Heart right ventricle (tissue), 16 donors: ENCODE data around the gene ABLIM2. TPM values are rescaled to one million over a fixed set of nuclear protein-coding genes. Genes with fewer than 3 reads are reported as not detected.

ENCODE experiments used
- ATAC-seq, 8 donors: fragments of 200-7000 bp; cut with Tn5 transposase; one replicate each; pipeline ENCODE4 v1.9.1; 2020; ENCODE audit warnings: mild to moderate bottlenecking in 8 of 8, moderate library complexity in 8 of 8, moderate number of reproducible peaks in 1 of 8
- DNase-seq, 2 donors: peaks; one replicate each; pipeline ENCODE4 v3.0.0-alpha.2; 2020
- H3K27ac ChIP-seq, 10 donors: fragments of 200-600 bp; sonication (generic) in 2 of 10; one replicate each; pipeline versions ENCODE4 v1.5.0 to v1.8.0; 2020 to 2022; ENCODE audit warnings: mild to moderate bottlenecking in 3 of 10
- H3K27me3 ChIP-seq, 7 donors: fragments of 200-600 bp; one replicate each; pipeline ENCODE4 v1.8.0; 2021 to 2022; ENCODE audit warnings: mild to moderate bottlenecking in 2 of 7
- H3K36me3 ChIP-seq, 9 donors: fragments of 200-600 bp; sonication (generic) in 1 of 9; one replicate each; pipeline versions ENCODE4 v1.5.0 to v1.8.0; 2020 to 2022; ENCODE audit warnings: mild to moderate bottlenecking in 2 of 9
- H3K4me1 ChIP-seq, 9 donors: fragments of 200-600 bp; sonication (generic) in 1 of 9; one replicate each; pipeline versions ENCODE4 v1.5.0 to v1.8.0; 2020 to 2022; ENCODE audit warnings: mild to moderate bottlenecking in 4 of 9
- H3K4me3 ChIP-seq, 10 donors: fragments of 200-600 bp; sonication (generic) in 2 of 10; one replicate each; pipeline versions ENCODE4 v1.5.0 to v1.8.0; 2020 to 2022; ENCODE audit warnings: mild to moderate bottlenecking in 7 of 10, moderate library complexity in 2 of 10
- H3K9me3 ChIP-seq, 11 donors: fragments of 200-600 bp in 10 of 11; sonication (generic) in 2 of 11; one replicate each; pipeline versions ENCODE4 v1.5.0 to v1.8.0; 2013 to 2022; ENCODE audit warnings: mild to moderate bottlenecking in 2 of 11, control low read depth in 1 of 11, moderate library complexity in 1 of 11
- CTCF ChIP-seq, 9 donors: fragments of 200-600 bp; sonication (generic) in 2 of 9; IDR thresholded peaks; one replicate each; pipeline versions ENCODE4 v1.5.0 to v1.8.0; 2021 to 2022; ENCODE audit warnings: antibody characterized with exemption in 9 of 9, mild to moderate bottlenecking in 5 of 9, moderate library complexity in 1 of 9
- WGBS, 2 donors: extraction: QIAGEN DNeasy Blood & Tissue Kit; methylation state at CpG; one replicate each; pipeline ENCODE4 v1.1.7; 2013; ENCODE audit warnings: inconsistent platforms in 1 of 2; 5-methylcytosine and 5-hydroxymethylcytosine counted together
- intact Hi-C, 10 donors: fragments of 100-400 bp; cut with DNase I; formaldehyde crosslinking; loops; one replicate each; pipeline versions ENCODE4 v1.11.1 to v1.14.2; 2022
- polyA plus RNA-seq, 2 donors: library from polyadenylated mRNA; stranded (reverse); fragments of 200-250 nt; gene quantifications; one replicate each; pipeline ENCODE4 v1.2.3, GENCODE V29; 2013
- total RNA-seq, 10 donors: library from RNA; stranded (reverse); fragmentation: NEBNext Ultra II Directional in 3 of 10; extraction: Animal tissue kit (Norgen Biotek cat#: 25700) in 3 of 10; gene quantifications; one replicate each; pipeline versions ENCODE4 v1.2.1 to v1.2.4, GENCODE V29; 2021 to 2023
- donor health status: Arrhythmogenic right ventricular cardiomyopathy.
- donor health status: ischemic (EF 13 %, LVEDD 7.1; RV severe dilation, severe dysfunction).
- donor health status: healthy with polysubstance abuse.
- donor health status: DM: no; HTN: yes; CAD: no.
- donor health status: DM: no; HTN: no; CAD: no.
- donor health status: ischemic (EF 25% LVEDD 6.9; RV normal size, moderate dysfunction).
- donor health status: ischemic (EF 25% LVEDD 5.7; RV mildly dilated, moderate dysfunction).
- donor health status: healthy.
- donor health status: DM: yes; HTN: yes; CAD: no.
- donor health status: Ischemic cardiomyopathy.
- donor health status: ischemic (EF 35%, LVEDD 5.7; RV mildly dilated, moderate dysfunction).
- donor health status: nonischemic (EF 11% LVEDD 7.7; RV severe dilation, severe dysfunction).
- donor health status: DM: yes; HTN: yes; CAD: no.
- donor health status: PGD.
- donor health status: ischemic (EF 29% LVEDD 5.4; RV normal size, mild dysfunction).
- donor health status: nonischemic (EF 23%, LVEDD 6.1; RV moderate dilation, normal function).

The ABLIM2 gene
- total and polyA plus RNA-seq, 12 donors, result 7.2 to 27.8 (median 17.6) TPM

GRCh38 chr4:8185295-8185694 is 26.7 kb upstream of the ABLIM2 start:
- Histone ChIP-seq H3K9me3 (no peaks in the 10 kb centered on the region), H3K27me3 (no peaks in the 10 kb centered on the region), H3K4me1 (peaks cover 29 to 73% (median 64%) of the 10 kb centered on the region in 9 donors), H3K36me3 (no peaks in the 10 kb centered on the region), H3K4me3 (no peak overlapping the region), H3K27ac (no peak overlapping the region)
- intact Hi-C loops, result loop anchor here in 1 of 10 donors (2.0 kb wide), 1 partner anchor 42 kb away; no protein-coding TSS in a partner anchor
- no peak for TF ChIP-seq CTCF (IDR thresholded peaks at IDR 0.05)
- no peak for DNase-seq
- WGBS, 2 donors, result 65 to 68% methylated on average over 9 of the region's 9 CpGs
- no peak for ATAC-seq

- intact Hi-C loops, result loop anchor here in 2 of 10 donors (2.0 to 5.0 kb wide), 2 partner anchors 43 to 58 kb away; no protein-coding TSS in a partner anchor
- Histone ChIP-seq H3K27ac (peak overlapping the region in 5 of 10 donors; percentile 18 to 79 (median 41)), H3K36me3 (no peaks in the 10 kb centered on the region), H3K9me3 (no peaks in the 10 kb centered on the region), H3K4me3 (no peak overlapping the region), H3K4me1 (peaks cover 18 to 66% (median 56%) of the 10 kb centered on the region in 9 donors), H3K27me3 (no peaks in the 10 kb centered on the region)
- WGBS, 2 donors, result 91 to 93% methylated on average over 4 of the region's 4 CpGs
- no peak for TF ChIP-seq CTCF (IDR thresholded peaks at IDR 0.05)
- DNase-seq (no peak), ATAC-seq (no peak)
Measured at GRCh38 chr4:8184061-8184460, 25.4 kb upstream of the ABLIM2 start.

GRCh38 chr4:8182858-8183725 is 24.5 kb upstream of the ABLIM2 start:
- Histone ChIP-seq H3K27me3 (no peaks in the 10 kb centered on the region), H3K27ac (peak overlapping the region in 8 of 10 donors; percentile 45 to 79 (median 68)), H3K9me3 (no peaks in the 10 kb centered on the region), H3K4me1 (peaks cover 18 to 57% (median 46%) of the 10 kb centered on the region in 9 donors), H3K4me3 (no peak overlapping the region), H3K36me3 (no peaks in the 10 kb centered on the region)
- 45 to 60% methylated on average over 25 of the region's 25 CpGs for WGBS, 2 donors
- intact Hi-C loops, result loop anchor here in 1 of 10 donors (5.0 kb wide), 1 partner anchor 59 kb away; no protein-coding TSS in a partner anchor
- DNase-seq, result peak; percentile 92 to 94
- peak; percentile 84 to 95 (median 92) for ATAC-seq
- TF ChIP-seq CTCF (IDR thresholded peaks at IDR 0.05), result no peak

- no peaks in the 10 kb centered on the region for H3K27me3 ChIP-seq
- TF ChIP-seq CTCF (IDR thresholded peaks at IDR 0.05), result no peak
- ATAC-seq (peak in 1 of 8 donors; percentile 9), DNase-seq (no peak)
- 80 to 84% methylated on average over 11 of the region's 11 CpGs for WGBS, 2 donors
- intact Hi-C loops, result loop anchor here in 1 of 10 donors (5.0 kb wide), 1 partner anchor 60 kb away; no protein-coding TSS in a partner anchor
- H3K4me1 ChIP-seq, result peaks cover 18 to 58% (median 44%) of the 10 kb centered on the region in 9 donors
- H3K36me3 ChIP-seq, result no peaks in the 10 kb centered on the region
- H3K27ac ChIP-seq, result peak overlapping the region in 9 of 10 donors; percentile 19 to 79 (median 66)
- no peak overlapping the region for H3K4me3 ChIP-seq
- no peaks in the 10 kb centered on the region for H3K9me3 ChIP-seq
Measured at GRCh38 chr4:8182294-8182693, 23.7 kb upstream of the ABLIM2 start.
